Keratinocyte (primary cell): Measurements from ENCODE around the gene NTMT1. TPM values are rescaled to one million over a fixed set of nuclear protein-coding genes. Genes with fewer than 3 reads are reported as not detected.

Experiments used
- DNase-seq: peaks from one replicate; pipeline ENCODE4 v3.0.0-alpha.2; 2011; ENCODE audit warnings: low read depth, missing footprints, low spot score
- FAIRE-seq: peaks from 2 replicates; lab custom pipeline; 2011; peaks lifted over from hg19 to GRCh38; lab: Jason Lieb, UNC
- H2AFZ ChIP-seq: 2 replicates; pipeline ENCODE4 v1.6.0; 2012; ENCODE audit warnings: low read length, control low read depth, inconsistent platforms; ENCODE audit not compliant: control insufficient read depth
- H3K27ac ChIP-seq: 2 replicates; pipeline ENCODE4 v1.5.1; 2011; ENCODE audit warnings: low read length; ENCODE audit not compliant: control insufficient read depth, insufficient read depth
- H3K27me3 ChIP-seq: 3 replicates; pipeline ENCODE4 v1.6.0; 2011; ENCODE audit warnings: low read length; ENCODE audit not compliant: control insufficient read depth, insufficient read depth; ENCODE audit errors: extremely low read depth
- H3K36me3 ChIP-seq, 2 experiments: 2 replicates in 1 of 2; 3 replicates in 1 of 2; pipeline ENCODE4 v1.5.1; 2011; ENCODE audit warnings: low read length in 2 of 2, mild to moderate bottlenecking in 1 of 2; ENCODE audit not compliant: control insufficient read depth in 2 of 2, insufficient read depth in 2 of 2; ENCODE audit errors: extremely low read depth in 1 of 2
- H3K4me1 ChIP-seq: 3 replicates; pipeline ENCODE4 v1.5.1; 2011; ENCODE audit warnings: low read length; ENCODE audit not compliant: control insufficient read depth, insufficient read depth; ENCODE audit errors: extremely low read depth
- H3K4me2 ChIP-seq: 3 replicates; pipeline ENCODE4 v1.6.0; 2011; ENCODE audit warnings: low read depth, low read length; ENCODE audit not compliant: control insufficient read depth, insufficient read depth; ENCODE audit errors: extremely low read depth
- H3K4me3 ChIP-seq, 3 experiments: fragments of 200-600 bp in 1 of 3; sonication (generic) in 1 of 3; 2 replicates in 2 of 3; 3 replicates in 1 of 3; pipeline ENCODE4 v1.5.1; 2011 to 2016; ENCODE audit warnings: low read length in 3 of 3, mild to moderate bottlenecking in 3 of 3, control low read depth in 2 of 3, inconsistent platforms in 1 of 3, low read depth in 1 of 3, mixed read lengths in 1 of 3, mixed run types in 1 of 3, moderate library complexity in 1 of 3; ENCODE audit not compliant: control insufficient read depth in 2 of 3, insufficient read depth in 2 of 3; ENCODE audit errors: extremely low read depth in 1 of 3
- H3K79me2 ChIP-seq: 2 replicates; pipeline ENCODE4 v1.6.0; 2012; ENCODE audit warnings: low read length; ENCODE audit not compliant: control insufficient read depth, insufficient read depth
- H3K9ac ChIP-seq: 3 replicates; pipeline ENCODE4 v1.6.0; 2011; ENCODE audit warnings: low read length; ENCODE audit not compliant: control insufficient read depth, insufficient read depth; ENCODE audit errors: extremely low read depth
- H3K9me1 ChIP-seq: 3 replicates; pipeline ENCODE4 v1.6.0; 2011; ENCODE audit warnings: low read length; ENCODE audit not compliant: control insufficient read depth, insufficient read depth; ENCODE audit errors: extremely low read depth
- H3K9me3 ChIP-seq: 2 replicates; pipeline ENCODE4 v1.5.1; 2012; ENCODE audit warnings: low read depth, low read length; ENCODE audit not compliant: control insufficient read depth
- H4K20me1 ChIP-seq: 3 replicates; pipeline ENCODE4 v1.6.0; 2011; ENCODE audit warnings: low read length; ENCODE audit not compliant: control insufficient read depth, insufficient read depth; ENCODE audit errors: extremely low read depth
- CTCF ChIP-seq, 3 experiments: IDR thresholded peaks in 1 of 3; conservative IDR thresholded peaks in 1 of 3; optimal IDR thresholded peaks in 1 of 3; 2 replicates in 2 of 3; 3 replicates in 1 of 3; pipeline versions ENCODE3 to v1.5.1; 2011; ENCODE audit warnings: low read length in 3 of 3, mild to moderate bottlenecking in 3 of 3, moderate library complexity in 2 of 3, control low read depth in 1 of 3, inconsistent platforms in 1 of 3; ENCODE audit not compliant: insufficient read depth in 2 of 3; ENCODE audit errors: extremely low read depth in 1 of 3
- EZH2 ChIP-seq: IDR thresholded peaks from one replicate; pipeline ENCODE4 v1.6.1; 2012; ENCODE audit warnings: inconsistent platforms, mild to moderate bottlenecking, low read length, moderate library complexity
- dilution Hi-C: fragments of 300-500 bp; cut with MboI; formaldehyde crosslinking; loops from one replicate; pipeline ENCODE4 v1.7.0; 2020; ENCODE audit warnings: low sequenced_read_pairs; ENCODE audit not compliant: extremely low pct_ligation_motif_present
- polyA plus RNA-seq, 5 experiments: library from polyadenylated mRNA; depleted of rRNA in 3 of 5; stranded (reverse) in 3 of 5; stranded (forward) in 1 of 5; unstranded in 1 of 5; fragments of >200 nt; gene quantifications; 1 replicate in 1 of 5; 2 replicates in 3 of 5; 3 replicates in 1 of 5; pipeline versions ENCODE4 v1.2.1 to v1.2.3, GENCODE V29; 2011 to 2012; ENCODE audit warnings: missing spikeins in 2 of 5, low read depth in 1 of 5, low replicate concordance in 1 of 5

Gene NTMT1
- polyA plus RNA-seq, 1 donor (not counting 4 experiments of a cell fraction or from before 2014, with no cell fraction given): 50.2 TPM

DNA sequence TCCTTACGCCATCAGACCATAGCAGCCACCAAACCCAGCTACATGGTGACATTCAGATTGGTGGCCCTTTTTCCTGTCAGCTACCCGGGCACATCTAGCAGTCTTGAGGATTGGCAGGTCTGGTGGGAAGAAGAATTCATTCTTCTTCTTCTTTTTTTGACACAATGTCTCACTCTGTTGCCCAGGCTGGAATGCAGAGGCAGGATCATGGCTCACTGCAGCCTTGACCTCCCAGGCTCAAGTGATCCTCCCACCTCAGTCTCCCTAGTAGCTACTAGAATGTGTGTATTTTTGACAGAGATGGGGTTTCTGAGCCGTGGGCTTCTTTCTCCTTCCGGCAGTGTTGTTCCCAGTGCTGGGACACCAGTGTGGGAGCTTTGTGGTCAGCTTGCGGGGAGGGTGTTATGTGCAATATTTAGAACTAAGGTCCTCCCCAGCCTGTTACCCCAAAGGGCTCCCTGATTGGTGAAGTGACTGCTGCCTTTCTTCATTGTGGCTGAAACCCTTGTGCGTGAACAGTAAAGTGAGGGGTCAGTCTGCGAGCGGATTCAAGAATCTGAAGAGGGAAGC is 3.4 kb downstream of the NTMT1 start:
- Histone ChIP-seq H3K4me3 (no peak overlapping the region), H2AFZ (no peak overlapping the region), H4K20me1 (peaks cover 33% of the 10 kb centered on the region), H3K36me3 (peaks cover 12 to 17% of the 10 kb centered on the region in 2 experiments), H3K27ac (no peak overlapping the region), H3K9me3 (no peaks in the 10 kb centered on the region), H3K79me2 (peaks cover 80% of the 10 kb centered on the region), H3K9ac (no peak overlapping the region), H3K27me3 (no peaks in the 10 kb centered on the region), H3K9me1 (peaks cover 6% of the 10 kb centered on the region), H3K4me1 (peaks cover 39% of the 10 kb centered on the region), H3K4me2 (no peak overlapping the region)
- dilution Hi-C loops: no loop called here
- no peak for DNase-seq
- FAIRE-seq: no peak
- TF ChIP-seq CTCF (optimal IDR thresholded peaks at IDR 0.05 in 1 of 3, IDR thresholded peaks at IDR 0.05 in 1 of 3, conservative IDR thresholded peaks at IDR 0.05 in 1 of 3; ENCODE audit: extremely low read depth in 1 of 3, insufficient read depth in 2 of 3, low read length in 3 of 3) (no peak), EZH2 (no peak)

DNA sequence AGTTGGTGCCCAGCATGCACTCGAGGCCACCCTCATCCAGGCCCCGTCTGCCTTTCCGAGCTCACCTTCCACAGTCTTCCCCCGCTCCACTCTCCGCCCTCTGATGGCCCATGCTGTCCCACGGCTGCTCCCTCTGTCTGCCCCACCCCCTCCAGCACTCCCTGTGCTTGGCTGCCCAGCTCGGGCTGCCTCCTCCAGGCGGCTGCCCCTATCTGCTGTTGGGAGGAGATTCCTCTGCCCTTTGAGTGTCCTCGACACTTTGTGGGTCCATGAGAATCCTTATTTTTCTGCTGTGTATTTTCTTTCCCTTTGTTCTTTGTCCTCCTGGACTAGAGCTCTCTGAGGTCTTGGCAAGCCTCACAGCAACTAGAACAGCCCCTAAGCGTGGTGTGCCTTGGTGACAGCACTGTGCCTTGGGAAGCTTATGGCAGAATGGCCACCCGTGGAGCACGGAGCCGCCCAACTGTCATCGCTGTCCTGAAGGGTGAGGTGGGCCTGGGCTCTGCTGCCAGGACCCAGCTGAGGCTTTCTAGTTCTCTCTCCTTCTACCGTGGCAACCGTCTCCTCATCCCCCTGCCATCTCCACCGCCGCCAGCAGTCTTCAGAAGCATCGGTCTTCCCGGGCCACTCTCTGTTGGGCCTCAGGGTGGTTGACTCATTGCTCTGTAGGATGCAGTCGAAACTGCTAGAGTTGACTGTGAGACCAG is 5.2 kb downstream of the NTMT1 start:
- Histone ChIP-seq H3K9me3 (no peaks in the 10 kb centered on the region), H4K20me1 (peaks cover 39% of the 10 kb centered on the region), H3K4me1 (peaks cover 31% of the 10 kb centered on the region), H3K4me3 (no peak overlapping the region), H3K9ac (no peak overlapping the region), H3K27me3 (no peaks in the 10 kb centered on the region), H3K36me3 (peaks cover 23 to 30% of the 10 kb centered on the region in 2 experiments), H3K79me2 (peaks cover 92% of the 10 kb centered on the region), H2AFZ (no peak overlapping the region), H3K27ac (no peak overlapping the region), H3K9me1 (peaks cover 6% of the 10 kb centered on the region), H3K4me2 (peak overlapping the region; percentile 65)
- DNase-seq (no peak), FAIRE-seq (peak; percentile 91)
- TF ChIP-seq CTCF (optimal IDR thresholded peaks at IDR 0.05 in 1 of 3, IDR thresholded peaks at IDR 0.05 in 1 of 3, conservative IDR thresholded peaks at IDR 0.05 in 1 of 3; ENCODE audit: extremely low read depth in 1 of 3, insufficient read depth in 2 of 3, low read length in 3 of 3) (peak in 1 of 3 experiments; percentile 22), EZH2 (no peak)
- dilution Hi-C loops: loop anchor here (10.0 kb wide), 1 partner anchor 94 kb away; no protein-coding TSS in a partner anchor
